ENCODE data around the gene RNF220.

The RNF220 gene

GRCh38 chr1:44407430-44408211, 2.6 kb downstream of the RNF220 start:
- DNase-seq: no peak

- DNase-seq: peak in 1 of 2 experiments; percentile 37
Measured at GRCh38 chr1:44408212-44408582, 3.1 kb downstream of the RNF220 start.

- no peak for DNase-seq
Measured at GRCh38 chr1:44408632-44409602, 3.9 kb downstream of the RNF220 start.

- no peak for DNase-seq
Measured at GRCh38 chr1:44409757-44410156, 4.7 kb downstream of the RNF220 start.

- DNase-seq: no peak
Measured at GRCh38 chr1:44411861-44412260, 6.8 kb downstream of the RNF220 start.

GRCh38 chr1:44412601-44413000, 7.5 kb downstream of the RNF220 start:
- no peak for DNase-seq

GRCh38 chr1:44413740-44414139, 8.7 kb downstream of the RNF220 start:
- DNase-seq: no peak

- no peak for DNase-seq
Measured at GRCh38 chr1:44415013-44415412, 10.0 kb downstream of the RNF220 start.

GRCh38 chr1:44416408-44416807, 11.4 kb downstream of the RNF220 start:
- no peak for DNase-seq

- DNase-seq: no peak
Measured at GRCh38 chr1:44417351-44418021, 12.4 kb downstream of the RNF220 start.

- no peak for DNase-seq
Measured at GRCh38 chr1:44418022-44418673, 13.1 kb downstream of the RNF220 start.

- no peak for DNase-seq
Measured at GRCh38 chr1:44419901-44420300, 14.8 kb downstream of the RNF220 start.

GRCh38 chr1:44420535-44420934, 15.5 kb downstream of the RNF220 start:
- no peak for DNase-seq

GRCh38 chr1:44421446-44421884, 16.4 kb downstream of the RNF220 start:
- DNase-seq: no peak

- no peak for DNase-seq
Measured at GRCh38 chr1:44422161-44422560, 17.1 kb downstream of the RNF220 start.

GRCh38 chr1:44423591-44424537, 18.8 kb downstream of the RNF220 start:
- peak; percentile 17 to 29 for DNase-seq

- DNase-seq: no peak
Measured at GRCh38 chr1:44424747-44425146, 19.7 kb downstream of the RNF220 start.

GRCh38 chr1:44425341-44426082, 20.5 kb downstream of the RNF220 start:
- no peak for DNase-seq

- DNase-seq: no peak
Measured at GRCh38 chr1:44431861-44432260, 26.8 kb downstream of the RNF220 start.

- peak in 1 of 2 experiments; percentile 6 for DNase-seq
Measured at GRCh38 chr1:44433209-44433608, 28.2 kb downstream of the RNF220 start.

Measured in AML-193 (cell line).